ENCODE results near the gene UNC5C. TPM values are rescaled to one million over a fixed set of nuclear protein-coding genes. Genes with fewer than 3 reads are reported as not detected.

Gene UNC5C
- total RNA-seq, 1 donor from 2014 or later: not detected

DNA sequence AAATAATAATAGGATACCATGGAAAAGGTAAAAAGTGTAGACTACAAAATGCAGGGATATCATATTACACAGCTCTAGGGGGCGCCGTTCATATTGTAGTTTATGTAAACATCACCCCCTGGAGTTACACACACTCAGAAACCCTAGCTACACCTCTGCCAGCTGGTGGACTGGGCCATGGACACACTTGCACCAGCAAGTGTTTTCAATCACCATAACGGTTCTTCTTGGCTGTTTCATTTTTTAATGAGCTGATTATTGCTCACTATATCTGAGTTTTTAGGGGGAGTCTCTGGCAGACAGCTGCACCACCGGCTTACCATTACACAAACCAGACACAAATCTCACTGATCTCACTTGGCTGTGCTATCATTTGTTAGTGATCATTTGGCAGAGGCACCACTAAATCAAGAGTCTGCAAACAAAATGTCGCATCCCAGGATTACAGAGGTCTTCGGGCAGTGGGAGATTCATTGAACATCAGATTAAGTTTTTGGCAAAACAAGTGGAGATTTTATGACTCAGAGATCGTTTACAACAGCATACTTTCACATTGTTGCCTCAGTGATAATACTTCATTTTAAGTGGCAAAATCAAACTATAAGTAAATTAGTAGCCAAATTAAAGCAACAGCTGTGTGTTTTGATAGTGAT is 185.7 kb downstream of the UNC5C start:
- Histone ChIP-seq H3K4me3 (ENCODE audit: low read depth, low read length) (no peak overlapping the region), H3K36me3 (ENCODE audit: control insufficient read depth, insufficient read depth, low read length) (no peaks in the 10 kb centered on the region), H3K27me3 (ENCODE audit: control insufficient read depth, insufficient read depth, low read length) (no peaks in the 10 kb centered on the region)
- DNase-seq (ENCODE audit: low read depth): no peak
- TF ChIP-seq, protein P1, sequence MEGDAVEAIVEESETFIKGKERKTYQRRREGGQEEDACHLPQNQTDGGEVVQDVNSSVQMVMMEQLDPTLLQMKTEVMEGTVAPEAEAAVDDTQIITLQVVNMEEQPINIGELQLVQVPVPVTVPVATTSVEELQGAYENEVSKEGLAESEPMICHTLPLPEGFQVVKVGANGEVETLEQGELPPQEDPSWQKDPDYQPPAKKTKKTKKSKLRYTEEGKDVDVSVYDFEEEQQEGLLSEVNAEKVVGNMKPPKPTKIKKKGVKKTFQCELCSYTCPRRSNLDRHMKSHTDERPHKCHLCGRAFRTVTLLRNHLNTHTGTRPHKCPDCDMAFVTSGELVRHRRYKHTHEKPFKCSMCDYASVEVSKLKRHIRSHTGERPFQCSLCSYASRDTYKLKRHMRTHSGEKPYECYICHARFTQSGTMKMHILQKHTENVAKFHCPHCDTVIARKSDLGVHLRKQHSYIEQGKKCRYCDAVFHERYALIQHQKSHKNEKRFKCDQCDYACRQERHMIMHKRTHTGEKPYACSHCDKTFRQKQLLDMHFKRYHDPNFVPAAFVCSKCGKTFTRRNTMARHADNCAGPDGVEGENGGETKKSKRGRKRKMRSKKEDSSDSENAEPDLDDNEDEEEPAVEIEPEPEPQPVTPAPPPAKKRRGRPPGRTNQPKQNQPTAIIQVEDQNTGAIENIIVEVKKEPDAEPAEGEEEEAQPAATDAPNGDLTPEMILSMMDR (IDR thresholded peaks at IDR 0.05; ENCODE audit: insufficient read depth, low read length, severe bottlenecking): no peak
- FAIRE-seq: no peak

DNA sequence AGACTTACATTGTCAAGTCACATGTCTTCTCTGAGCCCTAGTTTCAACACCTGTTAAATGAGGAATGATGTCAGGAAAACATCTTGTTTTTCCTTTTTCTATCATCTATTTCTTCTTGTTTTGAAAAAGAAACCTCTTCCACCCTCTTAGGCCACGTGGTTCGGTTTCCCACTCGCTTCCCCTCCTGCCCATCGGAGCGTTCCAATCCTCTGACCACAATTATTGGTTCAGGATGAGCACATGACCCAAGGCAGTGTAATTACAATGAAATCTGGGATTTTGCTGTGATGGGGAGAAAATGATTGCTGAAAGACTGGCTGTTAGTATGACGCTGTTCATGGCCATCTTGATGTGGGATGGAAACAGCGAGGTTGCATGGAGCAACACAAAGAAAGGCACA is 186.7 kb downstream of the UNC5C start:
- TF ChIP-seq, protein P1 (IDR thresholded peaks at IDR 0.05; ENCODE audit: insufficient read depth, low read length, severe bottlenecking): no peak
- FAIRE-seq (no peak), DNase-seq (ENCODE audit: low read depth) (no peak)
- H3K36me3 ChIP-seq (ENCODE audit: control insufficient read depth, insufficient read depth, low read length): no peaks in the 10 kb centered on the region
- H3K27me3 ChIP-seq (ENCODE audit: control insufficient read depth, insufficient read depth, low read length): no peaks in the 10 kb centered on the region
- H3K4me3 ChIP-seq (ENCODE audit: low read depth, low read length): no peak overlapping the region

DNA sequence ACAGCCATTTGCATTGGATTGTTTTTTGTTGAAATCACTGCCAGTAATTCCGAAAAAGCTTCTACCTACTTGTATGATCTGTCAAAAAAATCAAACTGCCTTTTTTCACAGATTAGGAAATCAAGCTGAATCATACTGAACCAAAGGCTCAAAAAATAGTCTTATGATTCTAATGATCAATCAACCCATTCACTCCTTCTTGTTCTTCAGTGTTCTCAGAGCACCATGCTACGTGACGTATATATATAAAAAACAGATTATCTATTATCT is 187.1 kb downstream of the UNC5C start:
- TF ChIP-seq, protein P1 (IDR thresholded peaks at IDR 0.05; ENCODE audit: insufficient read depth, low read length, severe bottlenecking): no peak
- no peak for FAIRE-seq

DNA sequence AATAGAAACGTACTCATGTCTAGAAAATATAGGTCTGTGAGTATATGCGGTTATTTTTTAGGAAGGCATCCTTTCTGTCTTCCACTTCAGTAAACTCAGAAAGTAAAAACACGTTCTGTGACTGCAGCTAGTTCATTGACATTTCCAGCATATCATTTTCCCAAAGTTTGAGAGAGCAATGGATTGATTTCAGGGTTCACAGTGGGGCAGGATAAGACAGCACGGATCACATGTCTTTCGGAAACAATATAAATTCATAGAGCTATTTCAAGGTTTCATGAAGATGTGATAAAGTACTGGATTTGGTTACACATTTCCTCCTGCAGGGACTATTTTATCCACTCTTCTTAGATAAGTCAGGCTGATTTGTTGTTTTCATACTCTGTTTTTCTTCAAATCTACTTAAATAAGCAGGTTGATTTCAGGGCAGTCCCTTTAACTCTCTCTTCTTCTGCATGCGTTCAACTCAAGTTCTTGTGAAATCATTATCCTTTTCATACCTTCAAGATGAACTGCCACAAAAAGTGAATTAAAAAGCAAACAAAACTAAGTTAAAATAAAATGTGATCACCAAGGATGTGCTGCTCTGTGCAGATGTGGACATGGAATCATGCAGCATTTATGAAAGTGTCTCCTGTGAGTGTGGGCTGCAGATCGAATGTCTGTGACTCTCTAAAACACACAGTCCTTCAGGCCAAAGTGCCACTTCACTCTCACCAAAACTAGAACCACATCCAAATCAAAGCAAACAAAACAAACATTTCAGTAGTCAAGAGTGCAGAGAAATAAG is 187.7 kb downstream of the UNC5C start:
- DNase-seq (ENCODE audit: low read depth) (no peak), FAIRE-seq (no peak)
- TF ChIP-seq, protein P1 (IDR thresholded peaks at IDR 0.05; ENCODE audit: insufficient read depth, low read length, severe bottlenecking): no peak
- Histone ChIP-seq H3K36me3 (ENCODE audit: control insufficient read depth, insufficient read depth, low read length) (no peaks in the 10 kb centered on the region), H3K4me3 (ENCODE audit: low read depth, low read length) (no peak overlapping the region), H3K27me3 (ENCODE audit: control insufficient read depth, insufficient read depth, low read length) (no peaks in the 10 kb centered on the region)

More for the DNA sequence above, 187.1 kb downstream of the UNC5C start:
- Histone ChIP-seq H3K36me3 (ENCODE audit: control insufficient read depth, insufficient read depth, low read length) (no peaks in the 10 kb centered on the region), H3K4me3 (ENCODE audit: low read depth, low read length) (no peak overlapping the region), H3K27me3 (ENCODE audit: control insufficient read depth, insufficient read depth, low read length) (no peaks in the 10 kb centered on the region)
- no peak for DNase-seq (ENCODE audit: low read depth)

DNA sequence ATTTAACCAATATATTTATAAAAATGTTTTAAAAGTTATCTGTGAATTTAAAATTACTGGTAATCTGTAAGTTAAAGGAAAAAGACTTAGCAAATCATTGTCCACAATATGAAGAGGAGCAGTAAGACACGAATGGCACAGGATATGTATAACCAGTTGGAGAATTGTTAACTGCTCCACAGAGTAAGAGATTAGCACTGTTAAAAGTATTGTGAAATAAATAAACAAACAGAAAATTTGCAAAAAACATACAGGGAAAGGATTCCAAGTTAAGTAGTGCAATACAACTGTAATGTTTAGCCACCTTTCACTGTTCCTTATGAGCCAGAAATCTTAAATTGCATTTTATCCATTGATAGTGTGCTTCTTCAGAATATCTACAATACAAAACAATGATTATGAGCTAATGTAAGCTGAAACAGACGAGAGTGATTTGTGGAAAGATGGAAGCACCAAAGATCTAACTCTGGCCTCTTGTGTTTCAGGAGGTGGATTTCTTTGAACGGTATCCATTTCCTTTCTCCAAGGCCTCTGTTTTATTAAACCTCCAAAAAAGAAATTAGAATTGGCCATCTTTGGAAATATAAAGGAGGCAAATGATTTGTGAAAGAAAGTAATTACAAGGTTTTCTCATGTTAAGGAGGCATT is 188.4 kb downstream of the UNC5C start:
- FAIRE-seq: no peak
- no peak for DNase-seq (ENCODE audit: low read depth)
- Histone ChIP-seq H3K36me3 (ENCODE audit: control insufficient read depth, insufficient read depth, low read length) (no peaks in the 10 kb centered on the region), H3K27me3 (ENCODE audit: control insufficient read depth, insufficient read depth, low read length) (no peaks in the 10 kb centered on the region), H3K4me3 (ENCODE audit: low read depth, low read length) (no peak overlapping the region)
- TF ChIP-seq, protein P1 (IDR thresholded peaks at IDR 0.05; ENCODE audit: insufficient read depth, low read length, severe bottlenecking): no peak

All from bronchial epithelial cell (primary cell).